AML-193 (cell line): Measurements from ENCODE around the gene HIPK2.
"Not testable (repeated sequence)": the region's sequence is repeated elsewhere in the genome, so short reads cannot be mapped to it uniquely, and the experiment has no call there.

Experiments used
- DNase-seq, 2 experiments: peaks; one replicate each; lab custom pipeline; 2025; lab: John Stamatoyannopoulos, UW

The HIPK2 gene

GRCh38 chr7:139568346-139568675, 209.5 kb downstream of the HIPK2 start:
- no peak for DNase-seq

- DNase-seq: no peak
These were observed 210.0 kb downstream of the HIPK2 start for GRCh38 chr7:139567647-139568345.

- DNase-seq: no peak
These were observed 210.8 kb downstream of the HIPK2 start for GRCh38 chr7:139566736-139567646.

GRCh38 chr7:139566075-139566474, 211.7 kb downstream of the HIPK2 start:
- DNase-seq: no peak

- DNase-seq: no peak
These were observed 213.9 kb downstream of the HIPK2 start for GRCh38 chr7:139563856-139564255.

- DNase-seq: no peak
These were observed 214.7 kb downstream of the HIPK2 start for GRCh38 chr7:139562961-139563565.

GRCh38 chr7:139562491-139562890, 215.3 kb downstream of the HIPK2 start:
- no peak for DNase-seq

- DNase-seq: no peak
These were observed 217.1 kb downstream of the HIPK2 start for GRCh38 chr7:139560678-139561077.

GRCh38 chr7:139560199-139560598, 217.6 kb downstream of the HIPK2 start:
- no peak for DNase-seq

- no peak for DNase-seq
These were observed 218.3 kb downstream of the HIPK2 start for GRCh38 chr7:139559364-139560105.

GRCh38 chr7:139557857-139558581, 219.8 kb downstream of the HIPK2 start:
- no peak for DNase-seq

GRCh38 chr7:139553991-139554700, 223.7 kb downstream of the HIPK2 start:
- DNase-seq: not testable (repeated sequence)

GRCh38 chr7:139548302-139549028, 229.3 kb downstream of the HIPK2 start:
- DNase-seq: no peak

GRCh38 chr7:139544645-139545044, 233.2 kb downstream of the HIPK2 start:
- no peak for DNase-seq

- peak in 1 of 2 experiments; percentile 13 for DNase-seq
These were observed 233.8 kb downstream of the HIPK2 start for GRCh38 chr7:139543801-139544603.

- no peak for DNase-seq
These were observed 235.3 kb downstream of the HIPK2 start for GRCh38 chr7:139542308-139543151.

GRCh38 chr7:139541600-139542307, 236.0 kb downstream of the HIPK2 start:
- DNase-seq: no peak

GRCh38 chr7:139540203-139540602, 237.6 kb downstream of the HIPK2 start:
- no peak for DNase-seq
